ENCODE results near the gene GAK. TPM values are rescaled to one million over a fixed set of nuclear protein-coding genes. Genes with fewer than 3 reads are reported as not detected.

Gene GAK
- total RNA-seq, 1 experiment from 2014 or later: 117 TPM

- Histone ChIP-seq H3K9me3 (ENCODE audit: low read length) (no peaks in the 10 kb centered on the region), H3K79me2 (ENCODE audit: low read length) (no peaks in the 10 kb centered on the region), H2AFZ (ENCODE audit: low read length) (no peak overlapping the region), H3K4me3 (ENCODE audit: low read length) (no peak overlapping the region), H3K36me3 (ENCODE audit: low read depth, low read length) (no peaks in the 10 kb centered on the region), H3K9me2 (replicated peaks; ENCODE audit: low read length) (no peaks in the 10 kb centered on the region), H3K4me2 (ENCODE audit: low read length) (no peak overlapping the region), H3K27ac (ENCODE audit: low read length) (no peak overlapping the region), H3K9ac (ENCODE audit: low read length) (no peak overlapping the region), H3K27me3 (ENCODE audit: low read length) (no peaks in the 10 kb centered on the region), H3F3A (ENCODE audit: low read length, unreplicated experiment) (no peaks in the 10 kb centered on the region), H4K20me1 (ENCODE audit: low read length) (no peaks in the 10 kb centered on the region), H3K4me1 (ENCODE audit: insufficient read depth, low read length) (no peaks in the 10 kb centered on the region)
- ATAC-seq (no peak), DNase-seq (no peak)
- no TSS peak for BruUV-seq (replicated peaks)
- intact Hi-C loops (cut with micrococcal nuclease): no loop called here
- no peak for TF ChIP-seq EZH2 (IDR thresholded peaks at IDR 0.05; ENCODE audit: low read length, unreplicated experiment)
- TF ChIP-seq CTCF (conservative IDR thresholded peaks at IDR 0.05; ENCODE audit: low read depth, low read length): no peak
- no peak for TF ChIP-seq EZH2phosphoT487 (IDR thresholded peaks at IDR 0.05; ENCODE audit: borderline replicate concordance, low read length)
- ChIA-PET CTCF (no interaction called here), POLR2A (ENCODE audit: unreplicated experiment) (no interaction called here)
These were observed 77.8 kb downstream of the GAK start for GRCh38 chr4:854356-854755.

GRCh38 chr4:853416-853781 lies 78.7 kb downstream of the GAK start:
- Histone ChIP-seq H3K27me3 (ENCODE audit: low read length) (no peaks in the 10 kb centered on the region), H4K20me1 (ENCODE audit: low read length) (no peaks in the 10 kb centered on the region), H3K4me1 (ENCODE audit: insufficient read depth, low read length) (no peaks in the 10 kb centered on the region), H3K9me2 (replicated peaks; ENCODE audit: low read length) (no peaks in the 10 kb centered on the region), H3K9me3 (ENCODE audit: low read length) (no peaks in the 10 kb centered on the region), H3K4me3 (ENCODE audit: low read length) (no peak overlapping the region), H3F3A (ENCODE audit: low read length, unreplicated experiment) (no peaks in the 10 kb centered on the region), H3K36me3 (ENCODE audit: low read depth, low read length) (no peaks in the 10 kb centered on the region), H3K9ac (ENCODE audit: low read length) (no peak overlapping the region), H3K79me2 (ENCODE audit: low read length) (no peaks in the 10 kb centered on the region), H2AFZ (ENCODE audit: low read length) (no peak overlapping the region), H3K27ac (ENCODE audit: low read length) (no peak overlapping the region), H3K4me2 (ENCODE audit: low read length) (no peak overlapping the region)
- ATAC-seq (no peak), DNase-seq (no peak)
- intact Hi-C loops (cut with micrococcal nuclease): no loop called here
- no TSS peak for BruUV-seq (replicated peaks)
- CTCF ChIA-PET: no interaction called here
- TF ChIP-seq EZH2 (IDR thresholded peaks at IDR 0.05; ENCODE audit: low read length, unreplicated experiment) (no peak), EZH2phosphoT487 (IDR thresholded peaks at IDR 0.05; ENCODE audit: borderline replicate concordance, low read length) (no peak), CTCF (conservative IDR thresholded peaks at IDR 0.05; ENCODE audit: low read depth, low read length) (no peak)
- POLR2A ChIA-PET (ENCODE audit: unreplicated experiment): no interaction called here

- intact Hi-C loops (cut with micrococcal nuclease): no loop called here
- no peaks in the 10 kb centered on the region for H4K20me1 ChIP-seq (ENCODE audit: low read length)
- H3F3A ChIP-seq (ENCODE audit: low read length, unreplicated experiment): no peaks in the 10 kb centered on the region
- no TSS peak for BruUV-seq (replicated peaks)
- CTCF ChIA-PET: no interaction called here
- no peaks in the 10 kb centered on the region for H3K79me2 ChIP-seq (ENCODE audit: low read length)
- TF ChIP-seq EZH2 (IDR thresholded peaks at IDR 0.05; ENCODE audit: low read length, unreplicated experiment) (no peak), CTCF (conservative IDR thresholded peaks at IDR 0.05; ENCODE audit: low read depth, low read length) (no peak), EZH2phosphoT487 (IDR thresholded peaks at IDR 0.05; ENCODE audit: borderline replicate concordance, low read length) (no peak)
- H3K36me3 ChIP-seq (ENCODE audit: low read depth, low read length): no peaks in the 10 kb centered on the region
- H3K4me1 ChIP-seq (ENCODE audit: insufficient read depth, low read length): no peaks in the 10 kb centered on the region
- H2AFZ ChIP-seq (ENCODE audit: low read length): no peak overlapping the region
- ATAC-seq (no peak), DNase-seq (no peak)
- no peak overlapping the region for H3K27ac ChIP-seq (ENCODE audit: low read length)
- no peak overlapping the region for H3K9ac ChIP-seq (ENCODE audit: low read length)
- H3K4me2 ChIP-seq (ENCODE audit: low read length): no peak overlapping the region
- no peaks in the 10 kb centered on the region for H3K27me3 ChIP-seq (ENCODE audit: low read length)
- no peaks in the 10 kb centered on the region for H3K9me3 ChIP-seq (ENCODE audit: low read length)
- no peak overlapping the region for H3K4me3 ChIP-seq (ENCODE audit: low read length)
- no peaks in the 10 kb centered on the region for H3K9me2 ChIP-seq (replicated peaks; ENCODE audit: low read length)
- POLR2A ChIA-PET (ENCODE audit: unreplicated experiment): no interaction called here
These were observed 80.2 kb downstream of the GAK start for GRCh38 chr4:851701-852430.
